SK-N-SH (cell line): ENCODE results near the gene KPTN. TPM values are rescaled to one million over a fixed set of nuclear protein-coding genes. Genes with fewer than 3 reads are reported as not detected.

Source experiments
- CTCF ChIA-PET: fragments of 300-600, 350-600 bp; formaldehyde crosslinking; extraction: SDS; loops from one replicate; lab custom pipeline; 2021; lab: Yijun Ruan, JAX
- POLR2A ChIA-PET: fragments of 350-600 bp; sonication (Branson Sonifier 250); formaldehyde crosslinking; extraction: SDS; loops from one replicate; lab custom pipeline; 2020; ENCODE audit warnings: antibody characterized with exemption, inconsistent platforms; lab: Yijun Ruan, JAX
- DNase-seq: peaks from one replicate; pipeline ENCODE4 v3.0.0; 2012
- H2AFZ ChIP-seq: fragments of 200-600 bp; sonication (generic); 2 replicates; pipeline ENCODE4 v1.8.1; 2016; ENCODE audit warnings: antibody characterized with exemption, mild to moderate bottlenecking, low read depth
- H3F3A ChIP-seq: fragments of 200-600 bp; sonication (generic); replicated peaks from 2 replicates; pipeline ENCODE3; 2016; ENCODE audit warnings: antibody characterized with exemption, mild to moderate bottlenecking; ENCODE audit not compliant: insufficient read depth
- H3K27ac ChIP-seq, 2 experiments: fragments of 200-500 bp in 1 of 2; fragments of 200-600 bp in 1 of 2; sonication (Bioruptor generic) in 1 of 2; sonication (generic), shearing (Covaris generic) in 1 of 2; 2 replicates each; pipeline versions ENCODE4 v1.5.1 to v1.6.1; 2014 to 2016; ENCODE audit warnings: low read depth in 2 of 2, inconsistent platforms in 1 of 2, low read length in 1 of 2, mild to moderate bottlenecking in 1 of 2, mixed read lengths in 1 of 2
- H3K27me3 ChIP-seq: fragments of 200-600 bp; sonication (generic), shearing (Covaris generic); 2 replicates; pipeline ENCODE4 v1.6.1; 2016; ENCODE audit warnings: mixed run types; ENCODE audit not compliant: insufficient read depth
- H3K36me3 ChIP-seq, 2 experiments: fragments of 200-500 bp in 1 of 2; fragments of 200-600 bp in 1 of 2; sonication (Bioruptor generic) in 1 of 2; sonication (generic) in 1 of 2; replicated peaks in 1 of 2; 2 replicates each; pipeline versions ENCODE3 to v1.5.1; 2014 to 2016; ENCODE audit warnings: low read length in 1 of 2, mild to moderate bottlenecking in 1 of 2; ENCODE audit not compliant: insufficient read depth in 2 of 2, control insufficient read depth in 1 of 2
- H3K4me1 ChIP-seq, 2 experiments: fragments of 200-500 bp in 1 of 2; fragments of 200-600 bp in 1 of 2; sonication (Bioruptor generic) in 1 of 2; sonication (generic), shearing (Covaris generic) in 1 of 2; 2 replicates each; pipeline versions ENCODE4 v1.5.1 to v1.6.1; 2014 to 2016; ENCODE audit warnings: low read depth in 1 of 2, low read length in 1 of 2, mixed run types in 1 of 2; ENCODE audit not compliant: insufficient read depth in 2 of 2, control insufficient read depth in 1 of 2
- H3K4me2 ChIP-seq: fragments of 200-600 bp; sonication (generic), shearing (Covaris generic); 2 replicates; pipeline ENCODE4 v1.6.1; 2017; ENCODE audit warnings: mixed run types
- H3K4me3 ChIP-seq, 2 experiments: fragments of 200-500 bp in 1 of 2; fragments of 200-600 bp in 1 of 2; sonication (Bioruptor generic) in 1 of 2; sonication (generic), shearing (Covaris generic) in 1 of 2; 2 replicates each; pipeline versions ENCODE4 v1.5.1 to v1.8.1; 2014 to 2016; ENCODE audit warnings: low read depth in 2 of 2, inconsistent platforms in 1 of 2, low read length in 1 of 2, mild to moderate bottlenecking in 1 of 2, mixed read lengths in 1 of 2, moderate library complexity in 1 of 2
- H3K79me2 ChIP-seq: fragments of 200-600 bp; sonication (generic); 2 replicates; pipeline ENCODE4 v1.8.1; 2017; ENCODE audit warnings: mild to moderate bottlenecking; ENCODE audit not compliant: insufficient read depth
- H3K9ac ChIP-seq: fragments of 200-600 bp; sonication (generic); 2 replicates; pipeline ENCODE4 v1.6.1; 2017; ENCODE audit warnings: mixed run types
- H3K9me2 ChIP-seq: fragments of 200-600 bp; sonication (generic); 2 replicates; pipeline ENCODE4 v1.6.1; 2017; ENCODE audit warnings: mixed run types
- H3K9me3 ChIP-seq: fragments of 200-600 bp; sonication (generic); 2 replicates; pipeline ENCODE4 v1.6.1; 2017; ENCODE audit warnings: mixed run types, mild to moderate bottlenecking, moderate library complexity
- H4K20me1 ChIP-seq: fragments of 200-600 bp; sonication (generic); 2 replicates; pipeline ENCODE4 v1.6.1; 2017; ENCODE audit warnings: mild to moderate bottlenecking, mixed run types; ENCODE audit not compliant: insufficient read depth
- CHD2 ChIP-seq: fragments of 150-350 bp; IDR thresholded peaks from 2 replicates; pipeline ENCODE4 v1.6.1; 2018; ENCODE audit warnings: low read length; ENCODE audit not compliant: partially characterized antibody
- CTCF ChIP-seq: fragments of 200-600 bp; sonication (generic); IDR thresholded peaks from 2 replicates; pipeline ENCODE4 v1.6.1; 2017; ENCODE audit warnings: antibody characterized with exemption, mild to moderate bottlenecking, moderate library complexity
- ELF1 ChIP-seq: IDR thresholded peaks from 2 replicates; pipeline ENCODE4 v1.4.0; 2012
- EP300 ChIP-seq, 2 experiments: IDR thresholded peaks; 2 replicates each; pipeline versions ENCODE4 v1.4.0 to v1.6.1; 2012; ENCODE audit warnings: borderline replicate concordance in 1 of 2, low read depth in 1 of 2, low read length in 1 of 2
- FOXM1 ChIP-seq: IDR thresholded peaks from 2 replicates; pipeline ENCODE4 v1.4.0; 2012; ENCODE audit warnings: low read depth, mild to moderate bottlenecking
- GABPA ChIP-seq: IDR thresholded peaks from 2 replicates; pipeline ENCODE4 v1.4.0; 2012; ENCODE audit warnings: low read depth, mild to moderate bottlenecking
- GATA2 ChIP-seq: sonication (generic); formaldehyde crosslinking; IDR thresholded peaks from 2 replicates; pipeline ENCODE4 v1.5.0; 2020; ENCODE audit warnings: mild to moderate bottlenecking, missing genetic modification reagents
- MEF2A ChIP-seq: IDR thresholded peaks from 2 replicates; pipeline ENCODE4 v1.4.0; 2012; ENCODE audit warnings: low read depth, borderline replicate concordance
- NFIC ChIP-seq: IDR thresholded peaks from 2 replicates; pipeline ENCODE4 v1.4.0; 2012; ENCODE audit warnings: borderline replicate concordance
- RCOR1 ChIP-seq: fragments of 150-350 bp; IDR thresholded peaks from 2 replicates; pipeline ENCODE4 v1.6.1; 2017; ENCODE audit warnings: antibody characterized with exemption, low read length
- REST ChIP-seq: IDR thresholded peaks from 2 replicates; pipeline ENCODE4 v1.6.1; 2012; ENCODE audit warnings: mild to moderate bottlenecking, low read depth, low read length, moderate library complexity
- RXRA ChIP-seq: IDR thresholded peaks from 2 replicates; pipeline ENCODE4 v1.4.0; 2012; ENCODE audit warnings: low read depth, mild to moderate bottlenecking, borderline replicate concordance
- SMC3 ChIP-seq: IDR thresholded peaks from 2 replicates; pipeline ENCODE4 v1.6.1; 2012; ENCODE audit warnings: low read depth, low read length, improper control_type of control experiment
- TAF1 ChIP-seq: IDR thresholded peaks from 2 replicates; pipeline ENCODE4 v1.6.1; 2012; ENCODE audit warnings: low read depth, mild to moderate bottlenecking, low read length, moderate library complexity, borderline replicate concordance
- USF2 ChIP-seq: fragments of 150-350 bp; IDR thresholded peaks from 2 replicates; pipeline ENCODE4 v1.6.1; 2017; ENCODE audit warnings: antibody characterized with exemption, low read length, low read depth, borderline replicate concordance
- YY1 ChIP-seq: IDR thresholded peaks from 2 replicates; pipeline ENCODE4 v1.4.0; 2012; ENCODE audit warnings: low read depth, mild to moderate bottlenecking
- ZBTB33 ChIP-seq: IDR thresholded peaks from 2 replicates; pipeline ENCODE4 v1.4.0; 2012; ENCODE audit warnings: low read depth, borderline replicate concordance
- WGBS: methylation state at CpG from one replicate; pipeline ENCODE4 v1.1.6; 2017; ENCODE audit warnings: low lambda C conversion rate; 5-methylcytosine and 5-hydroxymethylcytosine counted together
- polyA plus RNA-seq, 3 experiments: library from polyadenylated mRNA; depleted of rRNA; stranded (reverse); fragments of >200 nt; gene quantifications; 2 replicates each; pipeline ENCODE4 v1.2.3, GENCODE V29; 2012

Gene KPTN
- polyA plus RNA-seq, 1 of the 3 experiments (the other 2 are of a cell fraction) = 15.8 TPM

GRCh38 chr19:47514869-47515588 lies 31.0 kb upstream of the KPTN start, which contains the start of gene NAPA (continued):
- TF ChIP-seq TAF1 = peak; percentile 85
- no peak for TF ChIP-seq GATA2 (CRISPR knock-in tag)
- peak in 1 of 2 experiments; percentile 60; a peak in 1 of 4 replicates for TF ChIP-seq EP300 (IDR thresholded peaks at IDR 0.05; ENCODE audit: borderline replicate concordance in 1 of 2, low read depth in 1 of 2, low read length in 1 of 2)
- TF ChIP-seq ELF1 = peak; percentile 69; the same call in 1 of the 2 replicates
- peak; percentile 56 for TF ChIP-seq RCOR1
- TF ChIP-seq MEF2A = no peak
- TF ChIP-seq USF2 = peak; percentile 95
- peak; percentile 39; the same call in 1 of the 2 replicates for TF ChIP-seq NFIC
- TF ChIP-seq ZBTB33 = no peak

GRCh38 chr19:47514151-47514868 lies 30.3 kb upstream of the KPTN start:
- no peaks in the 10 kb centered on the region for H3K27me3 ChIP-seq
- peak overlapping the region; percentile 99 for H3K9ac ChIP-seq
- H2AFZ ChIP-seq = peak overlapping the region; percentile 84; the same call in 1 of the 2 replicates
- H3K4me1 ChIP-seq = peaks cover 15 to 16% of the 10 kb centered on the region in 2 experiments; a peak in 3 of 4 replicates
- DNase-seq = peak; percentile 42
- H3K79me2 ChIP-seq = peaks cover 52% of the 10 kb centered on the region
- H3K4me3 ChIP-seq = peak overlapping the region; percentile 91 to 97
- H3K9me3 ChIP-seq = no peaks in the 10 kb centered on the region
- no peaks in the 10 kb centered on the region for H3K9me2 ChIP-seq
- H3K27ac ChIP-seq = peak overlapping the region; percentile 72 to 88
- ChIA-PET CTCF (interaction anchor here (0.6 to 7.9 kb wide), 8 partner anchors 12 to 185 kb away, joined by 3 to 168 read pairs (median 24); partner anchors contain the start of gene KPTN), POLR2A (no interaction called here)
- H4K20me1 ChIP-seq = peaks cover 20% of the 10 kb centered on the region
- peak overlapping the region; percentile 100 for H3K4me2 ChIP-seq
- WGBS = 4% methylated on average over 38 of the region's 40 CpGs
- H3K36me3 ChIP-seq = peaks cover 0 to 3% of the 10 kb centered on the region in 2 experiments
- no peaks in the 10 kb centered on the region for H3F3A ChIP-seq
- TF ChIP-seq USF2 = no peak
- TF ChIP-seq RXRA = no peak
- TF ChIP-seq CTCF = no peak
- TF ChIP-seq REST = no peak
- TF ChIP-seq MEF2A = no peak
- TF ChIP-seq NFIC = no peak
- no peak for TF ChIP-seq TAF1
- no peak for TF ChIP-seq GABPA
- no peak for TF ChIP-seq YY1
- TF ChIP-seq SMC3 = no peak
- TF ChIP-seq RCOR1 = no peak
- no peak for TF ChIP-seq CHD2
- TF ChIP-seq FOXM1 = no peak
